Vagina (tissue), 2 donors: ENCODE measurements around the gene CELA1.
A peak's percentile ranks its signal among the peaks of the same experiment; 100 is the strongest.

ENCODE experiments used
- POLR2A ChIP-seq, 2 donors: fragments of 450-650 bp; IDR thresholded peaks; one replicate each; pipeline ENCODE4 v1.6.1; 2017; ENCODE audit warnings: antibody characterized with exemption in 2 of 2, mild to moderate bottlenecking in 2 of 2, moderate library complexity in 2 of 2
- POLR2AphosphoS5 ChIP-seq, 2 donors: sonication (generic); formaldehyde crosslinking; IDR thresholded peaks; one replicate each; pipeline ENCODE4 v1.9.0; 2017; ENCODE audit warnings: antibody characterized with exemption in 2 of 2, mild to moderate bottlenecking in 2 of 2, low read depth in 1 of 2; ENCODE audit not compliant: insufficient read depth in 1 of 2
- TF ChIP-seq, protein P1 (sequence below), 3 experiments: fragments of 450-650 bp in 2 of 3; fragments of 200-600 bp in 1 of 3; sonication (generic) in 1 of 3; IDR thresholded peaks; one replicate each; pipeline ENCODE4 v1.5.1; 2017 to 2019; ENCODE audit warnings: antibody characterized with exemption in 3 of 3, mild to moderate bottlenecking in 2 of 3, moderate library complexity in 2 of 3

DNA sequence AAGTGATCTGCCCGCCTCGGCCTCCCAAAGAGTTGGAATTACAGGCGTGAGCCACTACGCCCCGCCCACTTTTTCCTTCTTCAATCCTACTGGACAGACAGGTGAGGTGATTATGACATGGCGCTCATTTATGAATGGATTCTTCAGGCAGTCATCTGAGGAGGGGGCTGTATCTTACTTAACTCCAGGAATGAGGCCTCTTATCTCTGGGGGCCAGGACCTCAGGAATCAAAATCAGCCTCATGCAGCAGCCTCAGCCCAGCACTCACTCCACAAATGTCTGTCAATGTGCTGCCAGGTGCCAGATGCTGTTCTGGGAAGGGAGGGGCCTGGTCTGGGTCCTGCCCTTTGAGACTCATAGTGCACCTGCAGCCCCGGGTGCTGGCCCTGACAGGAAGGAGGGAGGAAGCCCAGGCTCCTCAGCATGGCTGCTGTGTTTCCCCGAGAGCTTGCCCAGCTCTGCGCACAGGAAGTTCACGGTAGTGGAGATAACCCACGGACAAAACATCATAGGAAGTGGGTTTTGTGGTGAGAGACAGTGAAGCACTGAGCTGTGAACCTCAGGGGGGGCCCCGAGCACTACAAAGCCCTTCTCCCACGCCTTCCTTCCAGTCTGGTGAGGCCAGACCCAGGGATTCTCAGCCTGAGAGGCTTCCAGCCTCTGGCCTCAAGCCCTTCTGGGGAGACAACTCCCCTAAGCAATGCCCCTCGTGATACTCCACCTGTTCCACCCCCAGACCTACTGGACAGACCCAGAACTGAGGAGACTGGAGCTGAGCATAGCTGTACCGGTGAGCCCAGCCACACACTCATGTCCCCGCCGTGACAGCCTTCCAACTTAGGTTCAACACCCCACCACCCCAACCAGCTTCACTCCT is 22.4 kb upstream of the CELA1 start:
- TF ChIP-seq, protein P1, sequence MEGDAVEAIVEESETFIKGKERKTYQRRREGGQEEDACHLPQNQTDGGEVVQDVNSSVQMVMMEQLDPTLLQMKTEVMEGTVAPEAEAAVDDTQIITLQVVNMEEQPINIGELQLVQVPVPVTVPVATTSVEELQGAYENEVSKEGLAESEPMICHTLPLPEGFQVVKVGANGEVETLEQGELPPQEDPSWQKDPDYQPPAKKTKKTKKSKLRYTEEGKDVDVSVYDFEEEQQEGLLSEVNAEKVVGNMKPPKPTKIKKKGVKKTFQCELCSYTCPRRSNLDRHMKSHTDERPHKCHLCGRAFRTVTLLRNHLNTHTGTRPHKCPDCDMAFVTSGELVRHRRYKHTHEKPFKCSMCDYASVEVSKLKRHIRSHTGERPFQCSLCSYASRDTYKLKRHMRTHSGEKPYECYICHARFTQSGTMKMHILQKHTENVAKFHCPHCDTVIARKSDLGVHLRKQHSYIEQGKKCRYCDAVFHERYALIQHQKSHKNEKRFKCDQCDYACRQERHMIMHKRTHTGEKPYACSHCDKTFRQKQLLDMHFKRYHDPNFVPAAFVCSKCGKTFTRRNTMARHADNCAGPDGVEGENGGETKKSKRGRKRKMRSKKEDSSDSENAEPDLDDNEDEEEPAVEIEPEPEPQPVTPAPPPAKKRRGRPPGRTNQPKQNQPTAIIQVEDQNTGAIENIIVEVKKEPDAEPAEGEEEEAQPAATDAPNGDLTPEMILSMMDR (IDR thresholded peaks at IDR 0.05): no peak
- TF ChIP-seq POLR2A (IDR thresholded peaks at IDR 0.05) (no peak), POLR2AphosphoS5 (IDR thresholded peaks at IDR 0.05; ENCODE audit: insufficient read depth in 1 of 2, low read depth in 1 of 2) (peak in 1 of 2 donors; percentile 53)
